HG03442 (cell line): ENCODE results near the gene TMPRSS2.

ENCODE experiments used
- ATAC-seq: cut with Tn5 transposase; IDR thresholded peaks from one replicate; pipeline ENCODE4 v1.9.1; 2021; ENCODE audit warnings: mild to moderate bottlenecking, moderate library complexity; ENCODE audit not compliant: unreplicated experiment

Gene TMPRSS2

DNA sequence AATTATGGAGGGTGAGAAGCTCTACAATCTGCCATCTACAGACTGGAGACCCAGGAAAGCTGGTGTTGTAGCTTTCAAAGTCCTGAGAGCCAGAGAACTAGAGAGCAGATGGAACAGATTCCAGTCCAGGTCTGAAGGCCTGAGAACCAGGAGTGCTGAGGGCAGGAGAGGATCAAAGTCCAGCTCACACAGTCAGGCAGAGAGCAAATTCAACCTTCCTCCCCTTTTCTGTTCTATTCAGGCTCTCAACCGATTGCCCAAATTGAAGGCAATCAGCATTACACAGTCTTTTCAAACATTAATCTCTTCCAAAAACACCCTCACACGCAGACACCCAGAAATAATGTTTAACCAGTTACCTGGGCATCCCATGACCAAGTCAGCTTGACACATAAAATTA, 2.5 kb upstream of the TMPRSS2 start:
- ATAC-seq = no peak

DNA sequence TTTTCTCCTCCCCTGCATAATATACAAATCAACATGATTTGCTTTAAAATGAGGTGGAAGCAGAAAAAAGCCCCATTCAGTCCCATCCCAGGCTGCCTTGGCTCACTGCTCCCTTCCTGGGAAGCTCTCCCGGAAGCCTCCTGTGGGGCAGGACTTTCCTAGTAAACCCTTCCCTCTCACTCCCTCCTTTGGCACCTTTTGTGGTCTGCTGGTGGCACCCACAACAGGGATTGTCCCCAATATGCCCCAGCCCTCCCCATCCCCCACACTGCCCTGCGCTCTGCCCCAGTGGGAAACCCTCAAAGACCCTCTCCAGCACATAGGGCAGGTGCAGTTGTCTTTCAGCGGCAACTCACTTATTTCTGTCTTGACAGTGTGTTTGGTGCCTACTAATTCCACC, 1.8 kb upstream of the TMPRSS2 start:
- ATAC-seq = no peak

DNA sequence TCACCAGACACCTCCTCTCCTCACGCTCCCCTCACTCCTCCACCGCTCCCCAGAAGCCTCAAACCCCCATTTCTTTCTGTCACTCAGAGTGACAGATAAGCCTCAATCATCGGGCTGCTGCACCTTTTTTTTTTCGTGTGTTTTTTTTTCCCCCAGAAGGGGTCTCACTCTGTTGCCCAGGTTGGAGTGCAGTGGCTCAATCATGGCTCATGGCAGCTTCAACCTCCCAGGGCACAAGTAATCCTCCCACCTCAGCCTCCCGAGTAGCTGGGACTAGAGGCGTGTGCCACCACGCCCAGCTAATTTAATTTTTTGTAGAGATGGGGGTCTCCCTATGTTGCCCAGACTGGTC, 1.2 kb upstream of the TMPRSS2 start:
- ATAC-seq = no peak

DNA sequence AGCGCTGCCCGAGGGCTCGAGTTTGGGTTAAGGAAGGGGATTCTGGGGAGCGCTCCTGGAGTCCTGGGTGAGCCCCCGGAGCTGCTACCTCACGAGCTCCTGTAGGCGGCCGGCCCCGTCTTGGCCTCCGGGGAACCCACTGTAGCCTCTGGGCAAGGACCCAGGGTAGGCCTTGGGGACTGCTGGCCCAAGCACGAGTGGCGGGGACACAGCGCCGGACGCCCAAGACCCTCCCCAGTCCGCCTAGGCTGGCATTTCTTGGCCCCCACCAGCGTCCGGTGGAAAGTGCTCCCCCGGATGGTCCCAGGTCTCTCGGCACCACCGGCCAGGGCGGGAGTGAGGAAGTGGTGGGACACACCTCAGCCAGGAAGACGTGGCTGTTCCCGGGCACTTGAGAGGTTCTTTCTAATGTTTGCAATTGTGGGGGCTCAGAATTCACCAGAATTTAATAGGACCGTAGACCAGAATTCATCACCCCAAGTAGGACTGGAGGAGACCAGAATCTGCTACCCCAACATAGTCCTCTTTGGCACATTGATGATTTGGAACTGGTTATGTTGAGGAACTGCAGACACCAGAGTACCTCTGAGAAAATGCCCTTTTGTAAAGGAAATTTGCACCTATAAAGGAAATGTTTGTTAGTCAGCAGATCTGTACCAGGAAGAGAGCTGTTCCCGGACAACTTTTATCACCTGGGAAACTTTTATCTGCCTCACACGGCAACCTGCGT, 622 bp upstream of the TMPRSS2 start:
- ATAC-seq = no peak

DNA sequence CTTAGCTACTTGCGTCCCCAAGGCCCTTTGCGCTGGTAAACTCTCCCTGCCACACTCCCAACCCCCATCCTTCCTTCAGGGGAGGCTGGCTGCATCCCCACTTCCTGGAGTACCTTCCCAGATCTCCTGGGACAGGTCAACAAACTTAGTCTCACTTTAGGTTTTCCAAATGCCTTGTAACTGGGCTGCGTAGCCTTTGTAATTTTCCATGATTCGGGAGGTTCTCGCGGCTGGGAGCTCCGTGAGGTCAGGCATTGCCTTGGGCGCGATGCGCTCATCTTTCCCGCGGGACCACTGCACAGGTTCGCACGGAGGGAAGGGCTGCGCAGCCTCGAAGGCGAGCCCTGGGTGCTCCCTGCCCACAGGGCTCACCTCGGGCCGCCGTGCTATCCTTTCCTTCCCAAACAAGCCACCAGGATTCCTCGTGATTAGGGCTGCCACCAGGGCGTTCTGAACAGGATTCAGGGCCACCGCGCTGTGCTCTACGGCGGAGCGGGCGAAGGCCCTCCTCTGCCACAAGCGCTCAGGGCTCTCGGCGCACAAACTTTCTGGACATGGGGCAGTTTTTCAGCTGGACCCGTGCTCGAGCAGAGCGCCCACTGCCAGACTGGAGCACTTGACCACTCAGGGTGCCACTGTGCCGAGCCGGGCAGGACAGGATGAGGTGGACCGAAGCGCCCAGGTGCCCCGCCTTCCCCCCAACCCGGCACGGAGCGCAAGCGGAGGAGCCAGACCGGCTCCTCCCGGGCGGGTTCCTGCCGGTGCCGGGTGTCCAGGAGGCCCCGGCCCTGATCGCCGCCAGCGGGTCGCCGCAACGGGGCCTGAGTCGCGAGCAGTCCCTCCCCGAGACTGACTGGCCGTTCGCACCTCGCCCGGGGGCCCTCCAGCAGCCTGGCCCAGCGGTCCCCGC, 1.1 kb downstream of the TMPRSS2 start:
- no peak for ATAC-seq

DNA sequence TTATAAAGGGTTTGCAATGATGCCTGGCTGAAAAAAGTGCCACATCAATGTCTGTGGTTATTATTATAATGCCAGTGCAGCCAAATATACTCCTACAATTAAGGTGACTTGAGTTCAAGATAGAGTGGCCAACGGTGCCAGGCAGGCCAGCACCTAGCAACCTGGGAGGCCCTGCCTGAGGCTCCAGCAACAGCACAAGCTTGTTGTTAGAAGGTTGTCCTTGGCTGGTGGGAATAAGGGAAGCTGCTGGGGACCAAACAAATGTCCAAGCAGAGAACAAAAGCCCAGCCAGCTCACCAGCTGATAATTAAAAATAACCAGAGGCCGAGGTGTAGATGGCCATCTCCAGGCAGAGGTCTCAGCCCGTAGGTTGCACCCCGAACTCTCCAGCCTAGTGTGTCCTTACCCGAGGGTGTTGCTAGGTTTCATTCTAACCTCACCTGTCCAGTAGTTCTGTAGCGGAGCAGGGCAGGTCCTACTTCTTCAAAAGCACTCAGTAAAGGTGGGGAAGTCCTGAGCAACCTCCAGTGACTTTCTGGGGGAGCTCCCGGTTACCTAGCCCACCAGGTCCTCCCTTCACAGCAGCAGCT, 1.9 kb downstream of the TMPRSS2 start:
- no peak for ATAC-seq

DNA sequence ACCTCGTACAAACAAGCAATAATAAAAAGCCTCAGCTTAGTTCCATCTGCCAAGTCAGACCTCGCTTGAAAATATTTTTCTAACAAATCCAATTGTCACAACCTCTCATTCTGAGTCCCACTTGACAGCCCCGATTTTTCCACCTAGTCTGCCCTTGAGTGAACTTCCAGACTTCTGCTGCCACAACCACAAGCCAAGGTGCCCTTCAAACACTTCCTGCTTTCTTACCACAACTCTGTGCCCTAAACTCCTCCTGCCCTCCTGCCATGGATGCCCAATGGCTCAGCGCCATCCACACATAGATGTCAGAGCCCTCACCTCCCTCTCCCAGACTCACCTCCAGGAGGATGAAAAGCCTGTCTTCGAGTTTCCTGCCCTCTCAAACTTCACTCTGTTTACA, 3.9 kb downstream of the TMPRSS2 start:
- no peak for ATAC-seq

DNA sequence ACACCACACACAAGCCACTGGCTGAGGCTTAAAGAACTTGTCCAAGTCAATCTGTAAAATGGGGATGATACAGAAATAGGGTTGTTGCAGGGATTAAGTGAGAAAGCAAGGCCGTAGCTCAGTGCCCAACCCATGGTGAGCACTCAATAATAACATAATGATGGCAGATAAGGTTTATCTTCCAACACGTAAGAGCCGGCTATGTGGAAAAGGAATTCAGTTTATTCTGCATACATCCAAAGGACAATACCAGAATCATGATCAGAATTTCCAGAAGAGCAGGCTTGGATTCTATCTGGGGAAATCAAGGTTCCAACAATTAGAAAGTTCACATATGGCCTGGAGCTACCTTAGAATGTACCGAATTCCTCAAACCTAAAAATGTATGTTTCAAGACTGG, 4.6 kb downstream of the TMPRSS2 start:
- ATAC-seq = no peak

DNA sequence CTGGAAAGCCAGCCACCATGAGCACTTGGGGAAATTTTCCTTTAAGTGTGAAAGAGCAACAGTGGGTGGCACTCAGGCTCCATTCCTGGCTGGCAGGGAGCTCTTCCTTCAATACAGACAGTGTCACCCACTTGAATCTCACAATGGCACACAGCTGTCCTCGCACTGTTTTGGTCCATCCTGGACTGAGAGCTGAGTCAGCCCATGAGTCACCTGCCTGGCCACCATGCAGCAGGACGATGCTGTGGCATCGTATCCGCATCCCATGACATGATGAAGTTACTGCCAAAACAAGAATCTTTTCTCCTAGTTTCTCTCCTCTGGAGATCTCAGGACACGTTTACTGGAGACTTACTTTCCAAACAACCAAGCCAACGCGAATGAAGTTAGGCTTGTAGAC, 6.0 kb downstream of the TMPRSS2 start:
- no peak for ATAC-seq

DNA sequence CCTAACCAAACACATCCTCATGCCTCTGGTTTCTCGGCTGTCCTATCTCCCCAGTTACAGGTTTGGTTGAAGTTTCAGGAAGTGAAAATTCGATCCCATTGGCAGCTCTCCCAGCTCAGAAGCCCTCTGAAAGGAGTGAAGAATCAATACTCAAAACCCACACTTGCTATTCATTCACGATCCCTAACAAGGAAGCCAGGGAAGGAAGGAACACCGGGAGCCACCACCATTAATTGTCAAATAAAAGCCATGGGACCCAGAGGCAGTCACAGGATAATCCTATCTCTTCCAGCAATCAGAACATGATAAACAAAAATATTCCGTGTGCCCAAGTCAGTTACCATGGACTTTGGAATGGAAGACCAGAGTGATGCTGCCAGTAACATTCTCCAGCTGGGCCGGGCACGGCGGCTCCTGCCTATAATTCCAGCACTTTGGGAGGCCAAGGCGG, 7.0 kb downstream of the TMPRSS2 start:
- no peak for ATAC-seq

DNA sequence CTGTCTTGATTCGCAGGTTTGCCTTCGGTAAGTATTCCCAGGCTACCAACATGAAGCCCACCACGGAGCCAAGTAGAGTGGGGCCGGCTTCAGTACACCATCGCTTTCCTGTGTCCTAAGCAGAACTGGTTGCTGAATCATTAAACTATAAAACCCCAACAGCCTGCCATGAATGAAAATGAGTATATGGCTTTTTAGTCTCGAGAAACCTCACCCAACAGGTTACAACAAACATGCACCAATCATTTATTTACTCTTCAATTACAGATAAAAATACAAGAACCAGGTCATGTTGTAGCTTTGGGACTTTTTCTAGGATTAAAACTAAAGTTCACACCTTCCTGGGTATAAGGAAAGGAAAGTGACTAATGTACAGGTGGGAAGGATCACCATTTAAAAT, 7.6 kb downstream of the TMPRSS2 start:
- no peak for ATAC-seq

DNA sequence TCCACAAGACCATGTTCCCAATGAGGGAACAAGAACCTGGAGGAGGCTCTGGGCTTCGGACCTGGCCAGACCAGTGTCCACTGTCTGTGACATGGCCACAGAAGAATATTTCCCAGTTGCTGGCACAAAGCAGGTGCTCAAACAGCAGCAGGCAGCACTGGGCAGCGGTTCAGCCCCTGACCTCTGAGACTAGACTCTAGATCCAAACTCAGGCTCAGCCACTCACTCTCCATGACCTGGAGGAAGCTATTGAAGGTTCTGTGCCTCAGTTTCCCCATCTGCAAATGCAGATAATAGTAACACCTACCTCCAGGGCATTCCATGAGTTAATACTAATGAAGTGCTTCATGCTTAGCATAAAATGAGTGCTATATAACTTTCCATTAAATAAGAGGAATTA, 8.0 kb downstream of the TMPRSS2 start:
- no peak for ATAC-seq

DNA sequence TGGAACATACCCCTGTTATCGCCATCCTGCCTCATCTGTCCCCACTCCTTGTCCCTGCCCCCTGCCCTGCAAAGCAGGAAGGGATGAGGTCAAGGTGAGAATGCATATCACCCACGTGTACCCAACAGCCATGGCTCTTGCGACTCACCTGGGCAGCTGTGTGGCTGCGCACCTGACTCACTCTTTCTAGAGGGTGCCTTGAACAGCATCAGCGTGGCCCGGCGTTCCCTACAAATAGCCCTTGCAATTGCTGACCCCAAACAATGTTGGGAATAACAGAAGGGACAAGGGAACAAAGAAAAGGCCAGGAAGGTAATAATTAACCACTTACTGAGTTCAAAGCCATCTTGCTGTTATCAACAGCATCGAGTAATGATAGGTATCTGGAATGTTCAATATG, 10.2 kb downstream of the TMPRSS2 start:
- ATAC-seq = no peak

DNA sequence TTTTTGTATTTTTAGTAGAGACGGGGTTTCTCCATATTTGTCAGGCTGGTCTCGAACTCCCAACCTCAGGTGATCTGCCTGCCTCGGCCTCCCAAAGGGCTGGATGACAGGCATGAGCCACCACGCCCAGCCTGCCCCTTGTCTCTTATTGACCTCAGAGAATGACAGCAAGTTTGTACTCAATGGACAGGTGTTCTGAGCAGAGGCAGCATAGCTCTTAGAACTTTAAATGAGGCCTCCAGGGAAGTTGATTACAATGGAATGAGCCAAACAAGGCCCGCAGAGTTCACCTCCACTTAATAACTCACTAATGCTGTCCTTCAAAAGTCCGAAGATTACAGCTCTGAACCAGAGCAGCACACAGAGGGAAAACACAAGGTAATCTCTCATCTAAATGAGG, 10.9 kb downstream of the TMPRSS2 start:
- ATAC-seq = no peak

DNA sequence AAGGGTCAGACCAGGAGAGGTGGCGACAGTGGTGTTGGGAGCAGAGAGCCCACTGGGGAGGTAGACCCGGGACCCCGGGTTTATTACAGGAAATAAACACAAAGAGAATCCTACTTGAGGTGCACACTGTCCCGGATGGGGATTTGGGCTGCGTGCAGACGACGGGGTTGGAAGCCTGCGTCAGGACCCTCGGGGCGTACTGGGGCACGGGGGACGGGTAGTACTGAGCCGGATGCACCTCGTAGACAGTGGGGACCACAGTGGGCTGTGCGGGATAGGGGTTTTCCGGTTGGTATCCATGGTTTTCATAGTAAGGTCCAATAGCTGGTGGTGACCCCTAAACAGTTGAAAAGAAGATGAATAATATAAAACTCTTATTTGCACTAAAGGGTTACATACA, 13.7 kb downstream of the TMPRSS2 start:
- ATAC-seq = no peak

DNA sequence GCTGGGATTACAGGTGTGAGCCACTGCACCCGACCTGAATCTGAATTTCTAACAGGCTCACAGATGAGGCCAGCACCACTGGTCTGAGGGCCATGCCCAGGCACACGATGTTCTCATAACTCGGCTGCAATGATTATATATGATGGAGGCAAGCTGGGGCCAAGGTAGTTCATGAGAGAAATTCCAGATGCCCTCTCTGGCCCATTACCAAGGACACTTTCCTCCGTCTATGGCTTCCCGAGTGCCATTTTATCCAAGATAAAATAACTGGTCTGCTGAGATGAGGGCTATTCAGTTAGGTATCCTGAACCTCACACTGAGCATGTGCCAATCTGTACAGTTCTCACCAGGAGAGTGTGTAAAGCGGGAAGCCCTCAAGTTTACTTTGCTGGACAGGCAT, 16.5 kb downstream of the TMPRSS2 start:
- no peak for ATAC-seq

DNA sequence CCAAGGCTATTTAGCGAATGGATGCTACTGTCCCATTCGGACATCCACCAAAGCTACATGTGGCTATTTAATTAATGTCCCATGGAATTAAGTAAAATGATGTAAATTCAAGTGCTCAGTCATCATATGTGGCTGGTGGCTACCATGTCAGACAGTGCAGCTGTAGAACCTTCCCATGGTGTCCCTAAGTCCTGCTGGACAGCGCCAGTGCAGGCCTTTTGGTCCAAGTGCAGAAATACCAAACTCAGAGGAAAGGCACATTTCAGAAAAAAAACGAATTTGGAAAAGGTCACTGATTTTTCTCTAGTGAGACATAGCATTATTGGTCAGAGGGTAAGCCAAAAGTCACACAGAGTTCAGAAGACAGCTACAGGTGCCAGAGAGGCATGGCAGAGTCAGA, 17.6 kb downstream of the TMPRSS2 start:
- no peak for ATAC-seq

DNA sequence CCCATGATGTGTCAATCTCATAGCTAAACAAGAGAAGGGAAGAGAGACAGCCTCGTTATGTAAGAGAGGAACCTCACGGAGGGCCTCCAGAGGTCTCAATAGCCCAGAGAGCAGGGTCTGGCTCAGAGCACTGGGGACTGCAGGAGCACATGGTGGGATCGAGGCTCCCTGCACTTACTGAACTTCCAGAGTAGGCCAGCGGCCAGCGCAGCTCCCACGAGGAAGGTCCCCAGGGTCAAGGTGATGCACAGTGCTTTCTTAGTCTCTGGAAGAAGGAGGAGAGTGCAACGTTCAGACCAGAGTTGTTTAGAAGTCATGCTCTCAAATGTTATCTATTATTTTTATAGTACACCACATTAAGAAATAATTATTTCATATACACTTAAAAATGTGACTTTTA, 18.6 kb downstream of the TMPRSS2 start:
- ATAC-seq = no peak

DNA sequence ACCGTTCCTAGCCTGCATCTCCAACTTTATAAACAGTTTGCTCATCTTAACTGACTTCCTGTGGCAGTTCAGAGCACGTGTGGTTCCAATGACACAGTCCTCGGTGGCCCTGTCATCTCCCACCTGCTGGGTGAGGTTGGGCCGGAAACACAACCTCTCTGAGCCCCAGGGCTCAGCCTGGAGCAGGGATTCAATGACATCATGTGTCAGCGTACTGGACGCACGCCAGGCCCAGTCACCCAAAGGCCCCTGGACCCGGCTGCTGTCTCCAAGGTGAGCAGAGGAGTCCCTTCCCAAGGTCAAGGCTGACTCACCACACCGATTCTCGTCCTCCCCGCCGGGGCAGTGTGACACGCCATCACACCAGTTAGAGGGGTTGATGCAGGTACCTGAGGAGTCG, 19.9 kb downstream of the TMPRSS2 start:
- ATAC-seq = no peak

DNA sequence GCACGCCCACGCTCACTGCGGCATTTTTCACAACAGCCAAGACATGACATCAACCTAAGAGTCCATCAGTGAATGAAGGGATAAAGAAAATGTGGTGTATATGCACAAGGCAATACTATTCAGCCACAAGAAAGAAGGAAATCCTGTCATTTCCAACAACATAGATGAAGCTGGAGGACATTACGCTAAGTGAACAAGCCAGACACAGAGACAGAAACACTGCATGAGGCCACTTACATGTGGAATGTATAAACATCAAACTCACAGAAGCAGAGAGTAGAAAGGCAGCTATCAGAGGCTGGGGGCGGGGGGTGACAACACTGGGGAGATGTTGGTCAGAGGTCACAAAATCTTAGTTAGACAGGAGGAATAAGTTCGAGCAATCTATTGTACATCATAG, 20.9 kb downstream of the TMPRSS2 start:
- ATAC-seq = no peak

DNA sequence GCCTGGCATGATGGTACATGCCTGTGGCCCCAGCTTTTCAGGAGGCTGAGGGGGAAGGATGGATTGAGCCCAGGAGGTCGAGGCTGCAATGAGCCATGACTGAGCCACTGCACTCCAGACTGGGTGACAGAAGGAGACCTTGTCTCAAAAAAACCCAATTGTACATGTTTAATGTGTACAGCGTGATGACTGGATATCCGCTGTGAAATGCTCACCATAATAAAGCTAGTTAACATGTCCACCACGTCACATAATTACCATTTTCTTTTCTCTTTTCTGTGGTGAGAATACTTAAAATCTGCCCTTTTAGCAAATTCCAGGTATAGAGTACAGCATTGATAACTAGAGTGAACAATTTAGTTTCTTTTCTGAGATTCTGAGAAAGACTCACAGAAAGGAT, 24.0 kb downstream of the TMPRSS2 start:
- ATAC-seq = no peak

DNA sequence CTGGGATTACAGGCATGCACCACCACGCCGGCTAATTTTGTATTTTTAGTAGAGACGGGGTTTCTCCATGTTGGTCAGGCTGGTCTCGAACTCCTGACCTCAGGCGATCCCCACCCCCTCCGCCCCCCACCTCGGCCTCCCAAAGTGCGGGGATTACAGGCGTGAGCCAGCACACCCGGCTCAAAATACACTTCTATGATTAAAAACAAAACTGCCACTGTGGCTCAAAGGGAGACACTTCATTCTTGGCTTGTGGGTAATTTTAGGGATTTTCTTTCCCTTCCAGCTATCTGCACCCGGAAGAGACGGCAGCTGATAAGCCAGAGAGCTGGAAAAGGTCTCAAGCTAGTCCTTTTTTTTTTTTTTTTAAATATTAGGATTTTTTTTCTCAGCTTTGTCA, 24.5 kb downstream of the TMPRSS2 start:
- ATAC-seq = no peak
